ENCODE data around the gene MCM8. TPM values are rescaled to one million over a fixed set of nuclear protein-coding genes. Genes with fewer than 3 reads are reported as not detected.

Gene MCM8
- total RNA-seq, 1 experiment from 2014 or later: 28.0 TPM

DNA sequence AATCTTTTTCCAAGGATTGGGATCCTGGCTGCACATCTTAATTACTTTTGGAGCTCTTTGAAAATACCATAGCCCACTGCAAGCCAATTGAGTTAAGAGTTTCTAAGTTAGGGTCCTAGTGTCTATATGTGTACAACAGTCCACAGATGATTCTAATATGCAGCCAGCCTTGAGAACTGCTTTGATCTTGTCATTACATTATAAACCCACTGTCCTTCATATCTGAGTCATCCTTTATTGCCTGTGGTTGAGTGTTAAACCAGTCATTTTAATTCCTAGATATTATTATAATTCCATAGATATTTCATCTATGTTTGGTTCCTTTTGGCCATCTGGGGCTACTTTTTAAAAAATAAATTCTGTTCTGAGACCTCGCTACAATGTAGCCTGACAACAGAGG is 24.1 kb downstream of the MCM8 start:
- POLR2A ChIA-PET: no interaction called here
- peaks cover 45% of the 10 kb centered on the region for H3K27me3 Mint-ChIP-seq (ENCODE audit: low read depth)
- no peaks in the 10 kb centered on the region for H3K9me3 Mint-ChIP-seq
- ATAC-seq: no peak
- CTCF ChIA-PET: no interaction called here
- H3K27ac Mint-ChIP-seq: no peak overlapping the region
- H3K4me1 Mint-ChIP-seq: peaks cover 15% of the 10 kb centered on the region
- peaks cover 65% of the 10 kb centered on the region for H3K36me3 Mint-ChIP-seq
- no peak for DNase-seq (ENCODE audit: low spot score)
- TF ChIP-seq RORB (CRISPR knock-in tag; IDR thresholded peaks at IDR 0.05) (no peak), FOXK1 (CRISPR knock-in tag; IDR thresholded peaks at IDR 0.05) (no peak), ATF1 (CRISPR knock-in tag; IDR thresholded peaks at IDR 0.05) (no peak), FOXP1 (CRISPR knock-in tag; IDR thresholded peaks at IDR 0.05; ENCODE audit: borderline replicate concordance) (no peak), SMAD4 (CRISPR knock-in tag; IDR thresholded peaks at IDR 0.05) (no peak), ZNF121 (CRISPR knock-in tag; IDR thresholded peaks at IDR 0.05) (no peak), NR1H2 (CRISPR knock-in tag; IDR thresholded peaks at IDR 0.05) (no peak), NFATC4 (CRISPR knock-in tag; IDR thresholded peaks at IDR 0.05) (no peak)
- TF ChIP-seq, protein P1, sequence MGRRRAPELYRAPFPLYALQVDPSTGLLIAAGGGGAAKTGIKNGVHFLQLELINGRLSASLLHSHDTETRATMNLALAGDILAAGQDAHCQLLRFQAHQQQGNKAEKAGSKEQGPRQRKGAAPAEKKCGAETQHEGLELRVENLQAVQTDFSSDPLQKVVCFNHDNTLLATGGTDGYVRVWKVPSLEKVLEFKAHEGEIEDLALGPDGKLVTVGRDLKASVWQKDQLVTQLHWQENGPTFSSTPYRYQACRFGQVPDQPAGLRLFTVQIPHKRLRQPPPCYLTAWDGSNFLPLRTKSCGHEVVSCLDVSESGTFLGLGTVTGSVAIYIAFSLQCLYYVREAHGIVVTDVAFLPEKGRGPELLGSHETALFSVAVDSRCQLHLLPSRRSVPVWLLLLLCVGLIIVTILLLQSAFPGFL (CRISPR knock-in tag; IDR thresholded peaks at IDR 0.05; ENCODE audit: borderline replicate concordance): no peak
- TF ChIP-seq, protein P2, sequence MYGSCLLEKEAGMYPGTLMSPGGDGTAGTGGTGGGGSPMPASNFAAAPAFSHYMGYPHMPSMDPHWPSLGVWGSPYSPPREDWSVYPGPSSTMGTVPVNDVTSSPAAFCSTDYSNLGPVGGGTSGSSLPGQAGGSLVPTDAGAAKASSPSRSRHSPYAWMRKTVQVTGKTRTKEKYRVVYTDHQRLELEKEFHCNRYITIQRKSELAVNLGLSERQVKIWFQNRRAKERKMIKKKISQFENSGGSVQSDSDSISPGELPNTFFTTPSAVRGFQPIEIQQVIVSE (CRISPR knock-in tag; IDR thresholded peaks at IDR 0.05; ENCODE audit: borderline replicate concordance): no peak
- TF ChIP-seq, protein P3, sequence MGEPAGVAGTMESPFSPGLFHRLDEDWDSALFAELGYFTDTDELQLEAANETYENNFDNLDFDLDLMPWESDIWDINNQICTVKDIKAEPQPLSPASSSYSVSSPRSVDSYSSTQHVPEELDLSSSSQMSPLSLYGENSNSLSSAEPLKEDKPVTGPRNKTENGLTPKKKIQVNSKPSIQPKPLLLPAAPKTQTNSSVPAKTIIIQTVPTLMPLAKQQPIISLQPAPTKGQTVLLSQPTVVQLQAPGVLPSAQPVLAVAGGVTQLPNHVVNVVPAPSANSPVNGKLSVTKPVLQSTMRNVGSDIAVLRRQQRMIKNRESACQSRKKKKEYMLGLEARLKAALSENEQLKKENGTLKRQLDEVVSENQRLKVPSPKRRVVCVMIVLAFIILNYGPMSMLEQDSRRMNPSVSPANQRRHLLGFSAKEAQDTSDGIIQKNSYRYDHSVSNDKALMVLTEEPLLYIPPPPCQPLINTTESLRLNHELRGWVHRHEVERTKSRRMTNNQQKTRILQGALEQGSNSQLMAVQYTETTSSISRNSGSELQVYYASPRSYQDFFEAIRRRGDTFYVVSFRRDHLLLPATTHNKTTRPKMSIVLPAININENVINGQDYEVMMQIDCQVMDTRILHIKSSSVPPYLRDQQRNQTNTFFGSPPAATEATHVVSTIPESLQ (CRISPR knock-in tag; IDR thresholded peaks at IDR 0.05): no peak
- TF ChIP-seq, protein P4, sequence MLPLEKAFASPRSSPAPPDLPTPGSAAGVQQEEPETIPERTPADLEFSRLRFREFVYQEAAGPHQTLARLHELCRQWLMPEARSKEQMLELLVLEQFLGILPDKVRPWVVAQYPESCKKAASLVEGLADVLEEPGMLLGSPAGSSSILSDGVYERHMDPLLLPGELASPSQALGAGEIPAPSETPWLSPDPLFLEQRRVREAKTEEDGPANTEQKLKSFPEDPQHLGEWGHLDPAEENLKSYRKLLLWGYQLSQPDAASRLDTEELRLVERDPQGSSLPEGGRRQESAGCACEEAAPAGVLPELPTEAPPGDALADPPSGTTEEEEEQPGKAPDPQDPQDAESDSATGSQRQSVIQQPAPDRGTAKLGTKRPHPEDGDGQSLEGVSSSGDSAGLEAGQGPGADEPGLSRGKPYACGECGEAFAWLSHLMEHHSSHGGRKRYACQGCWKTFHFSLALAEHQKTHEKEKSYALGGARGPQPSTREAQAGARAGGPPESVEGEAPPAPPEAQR (CRISPR knock-in tag; IDR thresholded peaks at IDR 0.05): no peak
- TF ChIP-seq, protein P5, sequence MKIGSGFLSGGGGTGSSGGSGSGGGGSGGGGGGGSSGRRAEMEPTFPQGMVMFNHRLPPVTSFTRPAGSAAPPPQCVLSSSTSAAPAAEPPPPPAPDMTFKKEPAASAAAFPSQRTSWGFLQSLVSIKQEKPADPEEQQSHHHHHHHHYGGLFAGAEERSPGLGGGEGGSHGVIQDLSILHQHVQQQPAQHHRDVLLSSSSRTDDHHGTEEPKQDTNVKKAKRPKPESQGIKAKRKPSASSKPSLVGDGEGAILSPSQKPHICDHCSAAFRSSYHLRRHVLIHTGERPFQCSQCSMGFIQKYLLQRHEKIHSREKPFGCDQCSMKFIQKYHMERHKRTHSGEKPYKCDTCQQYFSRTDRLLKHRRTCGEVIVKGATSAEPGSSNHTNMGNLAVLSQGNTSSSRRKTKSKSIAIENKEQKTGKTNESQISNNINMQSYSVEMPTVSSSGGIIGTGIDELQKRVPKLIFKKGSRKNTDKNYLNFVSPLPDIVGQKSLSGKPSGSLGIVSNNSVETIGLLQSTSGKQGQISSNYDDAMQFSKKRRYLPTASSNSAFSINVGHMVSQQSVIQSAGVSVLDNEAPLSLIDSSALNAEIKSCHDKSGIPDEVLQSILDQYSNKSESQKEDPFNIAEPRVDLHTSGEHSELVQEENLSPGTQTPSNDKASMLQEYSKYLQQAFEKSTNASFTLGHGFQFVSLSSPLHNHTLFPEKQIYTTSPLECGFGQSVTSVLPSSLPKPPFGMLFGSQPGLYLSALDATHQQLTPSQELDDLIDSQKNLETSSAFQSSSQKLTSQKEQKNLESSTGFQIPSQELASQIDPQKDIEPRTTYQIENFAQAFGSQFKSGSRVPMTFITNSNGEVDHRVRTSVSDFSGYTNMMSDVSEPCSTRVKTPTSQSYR (CRISPR knock-in tag; IDR thresholded peaks at IDR 0.05): no peak
- TF ChIP-seq, protein P6, sequence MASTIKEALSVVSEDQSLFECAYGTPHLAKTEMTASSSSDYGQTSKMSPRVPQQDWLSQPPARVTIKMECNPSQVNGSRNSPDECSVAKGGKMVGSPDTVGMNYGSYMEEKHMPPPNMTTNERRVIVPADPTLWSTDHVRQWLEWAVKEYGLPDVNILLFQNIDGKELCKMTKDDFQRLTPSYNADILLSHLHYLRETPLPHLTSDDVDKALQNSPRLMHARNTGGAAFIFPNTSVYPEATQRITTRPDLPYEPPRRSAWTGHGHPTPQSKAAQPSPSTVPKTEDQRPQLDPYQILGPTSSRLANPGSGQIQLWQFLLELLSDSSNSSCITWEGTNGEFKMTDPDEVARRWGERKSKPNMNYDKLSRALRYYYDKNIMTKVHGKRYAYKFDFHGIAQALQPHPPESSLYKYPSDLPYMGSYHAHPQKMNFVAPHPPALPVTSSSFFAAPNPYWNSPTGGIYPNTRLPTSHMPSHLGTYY (CRISPR knock-in tag; IDR thresholded peaks at IDR 0.05): no peak
- TF ChIP-seq, protein P7, sequence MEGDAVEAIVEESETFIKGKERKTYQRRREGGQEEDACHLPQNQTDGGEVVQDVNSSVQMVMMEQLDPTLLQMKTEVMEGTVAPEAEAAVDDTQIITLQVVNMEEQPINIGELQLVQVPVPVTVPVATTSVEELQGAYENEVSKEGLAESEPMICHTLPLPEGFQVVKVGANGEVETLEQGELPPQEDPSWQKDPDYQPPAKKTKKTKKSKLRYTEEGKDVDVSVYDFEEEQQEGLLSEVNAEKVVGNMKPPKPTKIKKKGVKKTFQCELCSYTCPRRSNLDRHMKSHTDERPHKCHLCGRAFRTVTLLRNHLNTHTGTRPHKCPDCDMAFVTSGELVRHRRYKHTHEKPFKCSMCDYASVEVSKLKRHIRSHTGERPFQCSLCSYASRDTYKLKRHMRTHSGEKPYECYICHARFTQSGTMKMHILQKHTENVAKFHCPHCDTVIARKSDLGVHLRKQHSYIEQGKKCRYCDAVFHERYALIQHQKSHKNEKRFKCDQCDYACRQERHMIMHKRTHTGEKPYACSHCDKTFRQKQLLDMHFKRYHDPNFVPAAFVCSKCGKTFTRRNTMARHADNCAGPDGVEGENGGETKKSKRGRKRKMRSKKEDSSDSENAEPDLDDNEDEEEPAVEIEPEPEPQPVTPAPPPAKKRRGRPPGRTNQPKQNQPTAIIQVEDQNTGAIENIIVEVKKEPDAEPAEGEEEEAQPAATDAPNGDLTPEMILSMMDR (IDR thresholded peaks at IDR 0.05): no peak
- TF ChIP-seq, protein P8, sequence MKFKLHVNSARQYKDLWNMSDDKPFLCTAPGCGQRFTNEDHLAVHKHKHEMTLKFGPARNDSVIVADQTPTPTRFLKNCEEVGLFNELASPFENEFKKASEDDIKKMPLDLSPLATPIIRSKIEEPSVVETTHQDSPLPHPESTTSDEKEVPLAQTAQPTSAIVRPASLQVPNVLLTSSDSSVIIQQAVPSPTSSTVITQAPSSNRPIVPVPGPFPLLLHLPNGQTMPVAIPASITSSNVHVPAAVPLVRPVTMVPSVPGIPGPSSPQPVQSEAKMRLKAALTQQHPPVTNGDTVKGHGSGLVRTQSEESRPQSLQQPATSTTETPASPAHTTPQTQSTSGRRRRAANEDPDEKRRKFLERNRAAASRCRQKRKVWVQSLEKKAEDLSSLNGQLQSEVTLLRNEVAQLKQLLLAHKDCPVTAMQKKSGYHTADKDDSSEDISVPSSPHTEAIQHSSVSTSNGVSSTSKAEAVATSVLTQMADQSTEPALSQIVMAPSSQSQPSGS (CRISPR knock-in tag; IDR thresholded peaks at IDR 0.05; ENCODE audit: borderline replicate concordance, low read depth): no peak
- TF ChIP-seq, protein P9, sequence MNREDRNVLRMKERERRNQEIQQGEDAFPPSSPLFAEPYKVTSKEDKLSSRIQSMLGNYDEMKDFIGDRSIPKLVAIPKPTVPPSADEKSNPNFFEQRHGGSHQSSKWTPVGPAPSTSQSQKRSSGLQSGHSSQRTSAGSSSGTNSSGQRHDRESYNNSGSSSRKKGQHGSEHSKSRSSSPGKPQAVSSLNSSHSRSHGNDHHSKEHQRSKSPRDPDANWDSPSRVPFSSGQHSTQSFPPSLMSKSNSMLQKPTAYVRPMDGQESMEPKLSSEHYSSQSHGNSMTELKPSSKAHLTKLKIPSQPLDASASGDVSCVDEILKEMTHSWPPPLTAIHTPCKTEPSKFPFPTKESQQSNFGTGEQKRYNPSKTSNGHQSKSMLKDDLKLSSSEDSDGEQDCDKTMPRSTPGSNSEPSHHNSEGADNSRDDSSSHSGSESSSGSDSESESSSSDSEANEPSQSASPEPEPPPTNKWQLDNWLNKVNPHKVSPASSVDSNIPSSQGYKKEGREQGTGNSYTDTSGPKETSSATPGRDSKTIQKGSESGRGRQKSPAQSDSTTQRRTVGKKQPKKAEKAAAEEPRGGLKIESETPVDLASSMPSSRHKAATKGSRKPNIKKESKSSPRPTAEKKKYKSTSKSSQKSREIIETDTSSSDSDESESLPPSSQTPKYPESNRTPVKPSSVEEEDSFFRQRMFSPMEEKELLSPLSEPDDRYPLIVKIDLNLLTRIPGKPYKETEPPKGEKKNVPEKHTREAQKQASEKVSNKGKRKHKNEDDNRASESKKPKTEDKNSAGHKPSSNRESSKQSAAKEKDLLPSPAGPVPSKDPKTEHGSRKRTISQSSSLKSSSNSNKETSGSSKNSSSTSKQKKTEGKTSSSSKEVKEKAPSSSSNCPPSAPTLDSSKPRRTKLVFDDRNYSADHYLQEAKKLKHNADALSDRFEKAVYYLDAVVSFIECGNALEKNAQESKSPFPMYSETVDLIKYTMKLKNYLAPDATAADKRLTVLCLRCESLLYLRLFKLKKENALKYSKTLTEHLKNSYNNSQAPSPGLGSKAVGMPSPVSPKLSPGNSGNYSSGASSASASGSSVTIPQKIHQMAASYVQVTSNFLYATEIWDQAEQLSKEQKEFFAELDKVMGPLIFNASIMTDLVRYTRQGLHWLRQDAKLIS (CRISPR knock-in tag; IDR thresholded peaks at IDR 0.05; ENCODE audit: borderline replicate concordance): no peak
- TF ChIP-seq, protein P10, sequence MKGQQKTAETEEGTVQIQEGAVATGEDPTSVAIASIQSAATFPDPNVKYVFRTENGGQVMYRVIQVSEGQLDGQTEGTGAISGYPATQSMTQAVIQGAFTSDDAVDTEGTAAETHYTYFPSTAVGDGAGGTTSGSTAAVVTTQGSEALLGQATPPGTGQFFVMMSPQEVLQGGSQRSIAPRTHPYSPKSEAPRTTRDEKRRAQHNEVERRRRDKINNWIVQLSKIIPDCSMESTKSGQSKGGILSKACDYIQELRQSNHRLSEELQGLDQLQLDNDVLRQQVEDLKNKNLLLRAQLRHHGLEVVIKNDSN (CRISPR knock-in tag; IDR thresholded peaks at IDR 0.05): no peak
- H3K4me3 Mint-ChIP-seq: no peak overlapping the region
